Thymus (tissue), 14 donors: ENCODE measurements around the gene ANKRD52. TPM values are rescaled to one million over a fixed set of nuclear protein-coding genes. Genes with fewer than 3 reads are reported as not detected.

Experiments
- DNase-seq, 9 donors: peaks; one replicate each; pipeline ENCODE4 v3.0.0-alpha.2; 2013; ENCODE audit warnings: low spot score in 9 of 9, low read depth in 6 of 9, missing footprints in 1 of 9
- H3K27ac ChIP-seq, 2 donors: one replicate each; pipeline ENCODE4 v1.5.1; 2013; ENCODE audit warnings: control low read depth in 1 of 2, low read depth in 1 of 2, low read length in 1 of 2, mild to moderate bottlenecking in 1 of 2, moderate library complexity in 1 of 2
- H3K27me3 ChIP-seq, 2 donors: one replicate each; pipeline ENCODE4 v1.5.1; 2013; ENCODE audit warnings: low read length in 1 of 2; ENCODE audit not compliant: control insufficient read depth in 2 of 2, insufficient read depth in 1 of 2
- H3K36me3 ChIP-seq, 2 donors: one replicate each; pipeline ENCODE4 v1.5.1; 2013; ENCODE audit warnings: low read length in 1 of 2, mild to moderate bottlenecking in 1 of 2, moderate library complexity in 1 of 2; ENCODE audit not compliant: control insufficient read depth in 2 of 2, insufficient read depth in 2 of 2
- H3K4me1 ChIP-seq, 2 donors: one replicate each; pipeline ENCODE4 v1.5.1; 2013; ENCODE audit warnings: low read length in 2 of 2; ENCODE audit not compliant: control insufficient read depth in 2 of 2, insufficient read depth in 2 of 2
- H3K4me3 ChIP-seq, 2 donors: one replicate each; pipeline ENCODE4 v1.5.1; 2013; ENCODE audit warnings: low read length in 2 of 2, control low read depth in 1 of 2, mild to moderate bottlenecking in 1 of 2
- H3K9me3 ChIP-seq, 2 donors: one replicate each; pipeline ENCODE4 v1.5.1; 2013; ENCODE audit warnings: low read length in 1 of 2, mild to moderate bottlenecking in 1 of 2; ENCODE audit not compliant: control insufficient read depth in 2 of 2, insufficient read depth in 1 of 2
- WGBS: extraction: QIAGEN DNeasy Blood & Tissue Kit; methylation state at CpG from one replicate; pipeline ENCODE4 v1.1.7; 2013; 5-methylcytosine and 5-hydroxymethylcytosine counted together
- long read RNA-seq, 10 donors: transcript quantifications; one replicate each; lab custom pipeline, GENCODE V29; 2026
- polyA plus RNA-seq: library from polyadenylated mRNA; stranded (reverse); fragments of 200-250 nt; gene quantifications from one replicate; pipeline ENCODE4 v1.2.3, GENCODE V29; 2013
- total RNA-seq: library from RNA; stranded (reverse); fragments of 120-200 nt; gene quantifications from one replicate; pipeline ENCODE4 v1.2.4, GENCODE V29; 2013
- donor health status: healthy.

ANKRD52 gene
- 2.9 TPM for total RNA-seq
- polyA plus RNA-seq = 7.9 TPM
- long read RNA-seq, donor 1 = 0 reads
- long read RNA-seq, donor 2 = 0 reads
- long read RNA-seq, donor 3, full-length matches to known transcripts = 1 of 1 reads
- long read RNA-seq, donor 3, partial matches to known transcripts = 0 of 1 reads
- long read RNA-seq, donor 3, other reads (novel, unspliced or antisense) = 0 of 1 reads
- long read RNA-seq, donor 4 = 0 reads
- long read RNA-seq, donor 5, full-length matches to known transcripts = 1 of 1 reads
- long read RNA-seq, donor 5, partial matches to known transcripts = 0 of 1 reads
- long read RNA-seq, donor 5, other reads (novel, unspliced or antisense) = 0 of 1 reads
- long read RNA-seq, donor 6, full-length matches to known transcripts = 1 of 1 reads
- long read RNA-seq, donor 6, partial matches to known transcripts = 0 of 1 reads
- long read RNA-seq, donor 6, other reads (novel, unspliced or antisense) = 0 of 1 reads
- long read RNA-seq, donor 7, full-length matches to known transcripts = 1 of 1 reads
- long read RNA-seq, donor 7, partial matches to known transcripts = 0 of 1 reads
- long read RNA-seq, donor 7, other reads (novel, unspliced or antisense) = 0 of 1 reads
- long read RNA-seq, donor 8, full-length matches to known transcripts = 1 of 1 reads
- long read RNA-seq, donor 8, partial matches to known transcripts = 0 of 1 reads
- long read RNA-seq, donor 8, other reads (novel, unspliced or antisense) = 0 of 1 reads
- long read RNA-seq, donor 9 = 0 reads
- long read RNA-seq, donor 10 = 0 reads

- Histone ChIP-seq H3K4me3 (peak within 1 kb of the TSS; percentile 85 to 97), H3K9me3 (no peaks in the 10 kb centered on the region), H3K36me3 (peaks cover 22 to 32% of the 10 kb centered on the region in 2 donors), H3K27ac (peak within 1 kb of the TSS; percentile 62 to 88), H3K27me3 (no peaks in the 10 kb centered on the region), H3K4me1 (peaks cover 14 to 20% of the 10 kb centered on the region in 2 donors)
- peak; percentile 41 to 90 (median 80) for DNase-seq
- WGBS = under 1% methylated on average over 78 of the region's 78 CpGs
These were observed at the start of gene ANKRD52 for GRCh38 chr12:56258068-56258819. TSS of gene ANKRD52 (minus strand) at chr12:56258384. CDS start at chr12:56258269, 115 bp downstream.

DNA sequence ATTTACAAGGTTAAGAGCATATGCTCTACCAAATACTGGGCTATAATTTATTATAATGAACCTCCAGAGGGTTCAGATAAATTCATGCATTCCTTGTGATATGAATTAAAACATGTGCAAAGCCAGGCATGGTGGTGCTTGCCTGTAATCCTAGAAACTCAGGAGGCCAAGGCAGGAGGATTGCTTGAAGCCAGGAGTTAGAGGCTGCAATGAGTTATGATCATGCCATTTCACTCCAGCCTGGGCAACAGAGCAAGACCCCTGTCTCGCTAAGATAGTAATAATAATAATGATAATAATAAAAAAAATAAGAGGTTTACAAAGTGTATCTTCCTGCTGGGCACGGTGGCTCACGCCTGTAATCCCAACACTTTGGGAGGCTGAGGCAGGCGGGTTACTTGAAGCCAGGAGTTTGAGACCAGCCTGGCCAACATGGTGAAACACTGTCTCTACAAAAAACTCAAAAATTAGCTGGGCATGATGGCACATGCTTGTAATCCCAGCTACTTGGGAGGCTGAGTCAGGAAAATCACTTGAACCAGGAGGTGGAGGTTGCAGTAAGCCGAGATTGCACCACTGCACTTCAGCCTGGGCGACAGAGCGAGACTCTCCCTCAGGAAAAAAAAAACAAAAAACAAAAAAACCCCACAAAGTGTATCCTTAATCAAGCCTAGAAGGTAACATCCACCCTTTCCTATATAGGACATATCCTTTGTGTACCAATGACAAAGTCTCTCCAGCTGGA is 49.2 kb upstream of the ANKRD52 start:
- no peak for DNase-seq
- peaks cover 15 to 59% of the 10 kb centered on the region in 2 donors for H3K36me3 ChIP-seq
- H3K27me3 ChIP-seq = no peaks in the 10 kb centered on the region
- no peak overlapping the region for H3K27ac ChIP-seq
- no peak overlapping the region for H3K4me3 ChIP-seq
- no peaks in the 10 kb centered on the region for H3K4me1 ChIP-seq
- WGBS = over 99% methylated on average over 7 of the region's 7 CpGs
- no peaks in the 10 kb centered on the region for H3K9me3 ChIP-seq

GRCh38 chr12:56304872-56305590 is 46.8 kb upstream of the ANKRD52 start:
- Histone ChIP-seq H3K4me1 (peaks cover 4 to 13% of the 10 kb centered on the region in 2 donors), H3K36me3 (peaks cover 14 to 42% of the 10 kb centered on the region in 2 donors), H3K27me3 (no peaks in the 10 kb centered on the region), H3K4me3 (no peak overlapping the region), H3K27ac (no peak overlapping the region), H3K9me3 (no peaks in the 10 kb centered on the region)
- WGBS = 96% methylated on average over 8 of the region's 8 CpGs
- DNase-seq = no peak

DNA sequence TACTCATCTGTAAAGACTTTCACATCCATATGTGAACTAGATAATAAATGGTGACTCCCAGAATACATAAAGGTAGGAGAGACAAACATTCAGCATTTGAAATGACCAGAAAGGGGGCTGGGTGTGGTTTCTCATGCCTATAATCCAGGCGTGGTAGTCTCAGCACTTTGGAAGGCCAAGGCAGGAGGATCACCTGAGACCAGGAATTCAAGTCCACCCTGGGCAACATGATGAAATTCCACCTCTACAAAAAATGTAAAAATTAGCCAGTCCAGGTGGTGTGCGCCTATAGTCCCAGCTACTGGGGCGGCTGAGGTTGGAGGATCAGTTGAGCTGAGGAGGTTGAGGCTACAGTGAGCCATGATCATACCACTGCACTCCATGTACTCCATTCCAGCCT is 46.1 kb upstream of the ANKRD52 start:
- Histone ChIP-seq H3K9me3 (no peaks in the 10 kb centered on the region), H3K36me3 (peaks cover 10 to 36% of the 10 kb centered on the region in 2 donors)
- WGBS = over 99% methylated on average over 3 of the region's 3 CpGs

DNA sequence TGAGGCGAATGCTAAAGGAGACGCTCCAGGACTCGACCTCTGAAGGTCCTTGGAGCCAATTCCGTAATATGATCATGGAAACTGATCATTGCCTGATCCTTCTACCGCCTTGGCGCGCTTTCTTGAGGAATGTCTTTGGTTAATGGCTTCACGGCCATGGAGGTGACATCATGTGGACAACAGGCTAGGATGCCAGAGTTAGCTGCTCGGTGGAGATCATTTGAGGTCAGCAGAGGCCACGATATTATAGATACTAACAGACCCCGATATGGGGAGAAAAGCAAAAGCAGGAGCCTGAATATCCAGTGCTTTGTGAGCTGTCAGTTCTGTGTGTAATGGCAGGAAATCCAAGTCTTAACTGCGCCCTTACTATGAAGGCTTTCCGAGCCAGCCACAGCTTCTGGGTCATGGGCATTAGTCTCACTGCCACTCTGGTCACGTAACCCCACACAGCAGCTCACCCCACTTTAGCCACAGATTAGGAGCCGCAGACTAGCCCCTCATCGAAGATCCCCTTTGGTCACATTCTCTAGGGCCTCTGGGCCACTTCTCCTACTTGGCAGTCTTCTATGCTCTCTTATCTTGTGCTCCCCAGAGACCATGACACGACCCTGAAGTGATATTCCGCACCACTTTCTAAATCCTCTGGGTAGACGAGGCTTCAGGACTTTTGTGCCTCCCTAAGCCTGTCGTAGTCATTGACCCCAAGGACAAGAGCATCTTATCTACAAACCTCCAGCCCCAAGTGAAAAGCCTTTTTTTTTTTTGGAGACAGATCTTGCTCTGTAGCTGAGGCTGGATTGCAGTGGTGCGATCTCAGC is 42.7 kb upstream of the ANKRD52 start:
- H3K36me3 ChIP-seq = peaks cover 11 to 27% of the 10 kb centered on the region in 2 donors

More for the DNA sequence above, 46.1 kb upstream of the ANKRD52 start:
- peaks cover 4 to 18% of the 10 kb centered on the region in 2 donors for H3K4me1 ChIP-seq
- DNase-seq = no peak
- H3K27ac ChIP-seq = no peak overlapping the region
- no peaks in the 10 kb centered on the region for H3K27me3 ChIP-seq
- H3K4me3 ChIP-seq = no peak overlapping the region

GRCh38 chr12:56299853-56300643 is 41.9 kb upstream of the ANKRD52 start, which contains the start of gene CS:
TSS of gene CS (minus strand) at chr12:56300330. CDS start at chr12:56300201, 129 bp downstream.
- peaks cover 13 to 34% of the 10 kb centered on the region in 2 donors for H3K4me1 ChIP-seq
- no peaks in the 10 kb centered on the region for H3K27me3 ChIP-seq
- H3K4me3 ChIP-seq = peak within 1 kb of the TSS; percentile 87 to 89
- H3K9me3 ChIP-seq = no peaks in the 10 kb centered on the region
- peaks cover 7 to 19% of the 10 kb centered on the region in 2 donors for H3K36me3 ChIP-seq
- H3K27ac ChIP-seq = peak within 1 kb of the TSS; percentile 89 to 93
- DNase-seq = peak; percentile 78 to 97 (median 90)
- under 1% methylated on average over 63 of the region's 63 CpGs for WGBS

More for the DNA sequence above, 42.7 kb upstream of the ANKRD52 start:
- Histone ChIP-seq H3K27ac (peak overlapping the region; percentile 83 to 89), H3K27me3 (no peaks in the 10 kb centered on the region), H3K4me3 (peak overlapping the region; percentile 87 to 89), H3K4me1 (peaks cover 13 to 34% of the 10 kb centered on the region in 2 donors), H3K9me3 (no peaks in the 10 kb centered on the region)
- 67% methylated on average over 21 of the region's 21 CpGs for WGBS
- DNase-seq = no peak

GRCh38 chr12:56299308-56299852 is 41.2 kb upstream of the ANKRD52 start:
- Histone ChIP-seq H3K27ac (peak overlapping the region; percentile 89 to 93), H3K36me3 (peaks cover 7 to 22% of the 10 kb centered on the region in 2 donors), H3K4me3 (peak overlapping the region; percentile 87 to 89), H3K4me1 (peaks cover 13 to 34% of the 10 kb centered on the region in 2 donors), H3K27me3 (no peaks in the 10 kb centered on the region), H3K9me3 (no peaks in the 10 kb centered on the region)
- under 1% methylated on average over 10 of the region's 10 CpGs for WGBS
- peak in 2 of 9 donors; percentile 17 to 49 for DNase-seq
